Measurements from ENCODE around the gene SRGAP3. TPM values are rescaled to one million over a fixed set of nuclear protein-coding genes. Genes with fewer than 3 reads are reported as not detected.

The SRGAP3 gene
- total RNA-seq, 1 experiment from 2014 or later: 17.9 TPM

DNA sequence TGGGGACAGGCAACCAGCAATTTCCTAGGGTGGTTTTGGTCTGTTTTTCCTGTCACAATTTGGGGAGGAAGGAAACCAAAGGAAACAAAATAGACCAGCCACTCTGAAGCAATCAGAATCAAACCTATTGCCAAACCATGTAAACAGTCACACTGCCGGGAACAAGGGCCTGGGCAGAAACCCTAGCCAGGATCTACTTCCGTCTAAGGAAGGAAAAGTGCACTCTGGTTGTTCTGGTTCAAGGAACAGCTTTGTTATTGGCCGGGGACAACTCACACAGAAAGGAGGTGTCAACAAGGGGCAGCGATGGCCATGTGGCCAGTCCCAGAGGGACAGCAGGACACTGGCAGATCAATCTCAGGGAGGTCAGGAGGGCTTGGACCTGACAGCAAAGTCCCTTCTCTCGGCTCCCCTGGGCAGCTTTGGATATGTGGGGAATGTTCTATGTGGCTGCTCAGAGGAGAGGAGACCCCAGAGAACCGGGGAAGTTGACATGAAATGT, 268.6 kb downstream of the SRGAP3 start:
- peaks cover under 1% of the 10 kb centered on the region; the same call in 1 of the 2 replicates for H3K4me1 Mint-ChIP-seq
- H3K27me3 Mint-ChIP-seq (ENCODE audit: low read depth): peaks cover 13% of the 10 kb centered on the region
- POLR2A ChIA-PET: no interaction called here
- peaks cover 9% of the 10 kb centered on the region for H3K9me3 Mint-ChIP-seq
- H3K36me3 Mint-ChIP-seq: peaks cover 3% of the 10 kb centered on the region; the same call in 1 of the 2 replicates
- no peak for TF ChIP-seq SMAD3 (CRISPR knock-in tag; IDR thresholded peaks at IDR 0.05; ENCODE audit: borderline replicate concordance)
- no peak for TF ChIP-seq EMX1 (CRISPR knock-in tag; IDR thresholded peaks at IDR 0.05)
- TF ChIP-seq, protein P1, sequence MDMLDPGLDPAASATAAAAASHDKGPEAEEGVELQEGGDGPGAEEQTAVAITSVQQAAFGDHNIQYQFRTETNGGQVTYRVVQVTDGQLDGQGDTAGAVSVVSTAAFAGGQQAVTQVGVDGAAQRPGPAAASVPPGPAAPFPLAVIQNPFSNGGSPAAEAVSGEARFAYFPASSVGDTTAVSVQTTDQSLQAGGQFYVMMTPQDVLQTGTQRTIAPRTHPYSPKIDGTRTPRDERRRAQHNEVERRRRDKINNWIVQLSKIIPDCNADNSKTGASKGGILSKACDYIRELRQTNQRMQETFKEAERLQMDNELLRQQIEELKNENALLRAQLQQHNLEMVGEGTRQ (CRISPR knock-in tag; IDR thresholded peaks at IDR 0.05): no peak
- TF ChIP-seq, protein P2, sequence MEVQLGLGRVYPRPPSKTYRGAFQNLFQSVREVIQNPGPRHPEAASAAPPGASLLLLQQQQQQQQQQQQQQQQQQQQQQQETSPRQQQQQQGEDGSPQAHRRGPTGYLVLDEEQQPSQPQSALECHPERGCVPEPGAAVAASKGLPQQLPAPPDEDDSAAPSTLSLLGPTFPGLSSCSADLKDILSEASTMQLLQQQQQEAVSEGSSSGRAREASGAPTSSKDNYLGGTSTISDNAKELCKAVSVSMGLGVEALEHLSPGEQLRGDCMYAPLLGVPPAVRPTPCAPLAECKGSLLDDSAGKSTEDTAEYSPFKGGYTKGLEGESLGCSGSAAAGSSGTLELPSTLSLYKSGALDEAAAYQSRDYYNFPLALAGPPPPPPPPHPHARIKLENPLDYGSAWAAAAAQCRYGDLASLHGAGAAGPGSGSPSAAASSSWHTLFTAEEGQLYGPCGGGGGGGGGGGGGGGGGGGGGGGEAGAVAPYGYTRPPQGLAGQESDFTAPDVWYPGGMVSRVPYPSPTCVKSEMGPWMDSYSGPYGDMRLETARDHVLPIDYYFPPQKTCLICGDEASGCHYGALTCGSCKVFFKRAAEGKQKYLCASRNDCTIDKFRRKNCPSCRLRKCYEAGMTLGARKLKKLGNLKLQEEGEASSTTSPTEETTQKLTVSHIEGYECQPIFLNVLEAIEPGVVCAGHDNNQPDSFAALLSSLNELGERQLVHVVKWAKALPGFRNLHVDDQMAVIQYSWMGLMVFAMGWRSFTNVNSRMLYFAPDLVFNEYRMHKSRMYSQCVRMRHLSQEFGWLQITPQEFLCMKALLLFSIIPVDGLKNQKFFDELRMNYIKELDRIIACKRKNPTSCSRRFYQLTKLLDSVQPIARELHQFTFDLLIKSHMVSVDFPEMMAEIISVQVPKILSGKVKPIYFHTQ (CRISPR knock-in tag; IDR thresholded peaks at IDR 0.05): no peak
- no peak for TF ChIP-seq TEAD1 (CRISPR knock-in tag; IDR thresholded peaks at IDR 0.05)
- TF ChIP-seq, protein P3, sequence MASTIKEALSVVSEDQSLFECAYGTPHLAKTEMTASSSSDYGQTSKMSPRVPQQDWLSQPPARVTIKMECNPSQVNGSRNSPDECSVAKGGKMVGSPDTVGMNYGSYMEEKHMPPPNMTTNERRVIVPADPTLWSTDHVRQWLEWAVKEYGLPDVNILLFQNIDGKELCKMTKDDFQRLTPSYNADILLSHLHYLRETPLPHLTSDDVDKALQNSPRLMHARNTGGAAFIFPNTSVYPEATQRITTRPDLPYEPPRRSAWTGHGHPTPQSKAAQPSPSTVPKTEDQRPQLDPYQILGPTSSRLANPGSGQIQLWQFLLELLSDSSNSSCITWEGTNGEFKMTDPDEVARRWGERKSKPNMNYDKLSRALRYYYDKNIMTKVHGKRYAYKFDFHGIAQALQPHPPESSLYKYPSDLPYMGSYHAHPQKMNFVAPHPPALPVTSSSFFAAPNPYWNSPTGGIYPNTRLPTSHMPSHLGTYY (CRISPR knock-in tag; IDR thresholded peaks at IDR 0.05): no peak
- no peak for TF ChIP-seq ZNF423 (CRISPR knock-in tag; IDR thresholded peaks at IDR 0.05)
- TF ChIP-seq ATF1 (CRISPR knock-in tag; IDR thresholded peaks at IDR 0.05): no peak
- TF ChIP-seq HMGA2 (CRISPR knock-in tag; IDR thresholded peaks at IDR 0.05): no peak
- TF ChIP-seq, protein P4, sequence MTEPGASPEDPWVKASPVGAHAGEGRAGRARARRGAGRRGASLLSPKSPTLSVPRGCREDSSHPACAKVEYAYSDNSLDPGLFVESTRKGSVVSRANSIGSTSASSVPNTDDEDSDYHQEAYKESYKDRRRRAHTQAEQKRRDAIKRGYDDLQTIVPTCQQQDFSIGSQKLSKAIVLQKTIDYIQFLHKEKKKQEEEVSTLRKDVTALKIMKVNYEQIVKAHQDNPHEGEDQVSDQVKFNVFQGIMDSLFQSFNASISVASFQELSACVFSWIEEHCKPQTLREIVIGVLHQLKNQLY (CRISPR knock-in tag; IDR thresholded peaks at IDR 0.05): no peak
- TF ChIP-seq ELF4 (CRISPR knock-in tag; IDR thresholded peaks at IDR 0.05; ENCODE audit: low read depth): no peak
- TF ChIP-seq NR1H2 (CRISPR knock-in tag; IDR thresholded peaks at IDR 0.05): no peak
- TF ChIP-seq, protein P5, sequence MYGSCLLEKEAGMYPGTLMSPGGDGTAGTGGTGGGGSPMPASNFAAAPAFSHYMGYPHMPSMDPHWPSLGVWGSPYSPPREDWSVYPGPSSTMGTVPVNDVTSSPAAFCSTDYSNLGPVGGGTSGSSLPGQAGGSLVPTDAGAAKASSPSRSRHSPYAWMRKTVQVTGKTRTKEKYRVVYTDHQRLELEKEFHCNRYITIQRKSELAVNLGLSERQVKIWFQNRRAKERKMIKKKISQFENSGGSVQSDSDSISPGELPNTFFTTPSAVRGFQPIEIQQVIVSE (CRISPR knock-in tag; IDR thresholded peaks at IDR 0.05; ENCODE audit: borderline replicate concordance): no peak
- TF ChIP-seq, protein P6, sequence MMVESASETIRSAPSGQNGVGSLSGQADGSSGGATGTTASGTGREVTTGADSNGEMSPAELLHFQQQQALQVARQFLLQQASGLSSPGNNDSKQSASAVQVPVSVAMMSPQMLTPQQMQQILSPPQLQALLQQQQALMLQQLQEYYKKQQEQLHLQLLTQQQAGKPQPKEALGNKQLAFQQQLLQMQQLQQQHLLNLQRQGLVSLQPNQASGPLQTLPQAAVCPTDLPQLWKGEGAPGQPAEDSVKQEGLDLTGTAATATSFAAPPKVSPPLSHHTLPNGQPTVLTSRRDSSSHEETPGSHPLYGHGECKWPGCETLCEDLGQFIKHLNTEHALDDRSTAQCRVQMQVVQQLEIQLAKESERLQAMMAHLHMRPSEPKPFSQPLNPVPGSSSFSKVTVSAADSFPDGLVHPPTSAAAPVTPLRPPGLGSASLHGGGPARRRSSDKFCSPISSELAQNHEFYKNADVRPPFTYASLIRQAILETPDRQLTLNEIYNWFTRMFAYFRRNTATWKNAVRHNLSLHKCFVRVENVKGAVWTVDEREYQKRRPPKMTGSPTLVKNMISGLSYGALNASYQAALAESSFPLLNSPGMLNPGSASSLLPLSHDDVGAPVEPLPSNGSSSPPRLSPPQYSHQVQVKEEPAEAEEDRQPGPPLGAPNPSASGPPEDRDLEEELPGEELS (CRISPR knock-in tag; IDR thresholded peaks at IDR 0.05): no peak
- no peak for TF ChIP-seq ZNF232 (CRISPR knock-in tag; IDR thresholded peaks at IDR 0.05)
- ATAC-seq (no peak), DNase-seq (ENCODE audit: low spot score) (no peak)
- CTCF ChIA-PET: interaction anchor here (0.8 to 1.9 kb wide), 2 partner anchors 9 to 322 kb away, joined by 3 to 5 read pairs; no protein-coding TSS in a partner anchor
- H3K27ac Mint-ChIP-seq: no peak overlapping the region
- H3K4me3 Mint-ChIP-seq: no peak overlapping the region

DNA sequence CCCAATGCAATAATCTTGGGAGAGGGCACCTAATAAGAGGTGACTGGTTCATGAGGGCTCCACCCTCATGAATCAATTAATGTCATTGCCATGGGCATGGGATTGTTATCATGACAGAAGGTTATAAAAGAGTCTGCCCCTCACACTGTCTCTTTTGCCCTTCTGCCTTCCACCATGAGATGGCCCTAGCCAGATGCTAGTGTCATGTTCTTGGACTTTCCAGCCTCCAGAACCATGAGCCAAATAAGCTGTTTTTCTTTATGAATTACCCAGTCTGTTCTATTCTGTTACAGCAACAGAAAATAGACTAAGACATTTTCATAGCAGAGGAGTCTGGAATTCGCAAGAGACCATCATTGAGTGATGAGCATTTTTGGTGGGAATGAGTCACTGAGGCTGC, 270.2 kb downstream of the SRGAP3 start:
- peaks cover 5% of the 10 kb centered on the region; the same call in 1 of the 2 replicates for H3K4me1 Mint-ChIP-seq
- no peak overlapping the region for H3K4me3 Mint-ChIP-seq
- H3K9me3 Mint-ChIP-seq: peaks cover 9% of the 10 kb centered on the region
- H3K36me3 Mint-ChIP-seq: peaks cover 3% of the 10 kb centered on the region; the same call in 1 of the 2 replicates
- no peak overlapping the region for H3K27ac Mint-ChIP-seq
- ATAC-seq (no peak), DNase-seq (ENCODE audit: low spot score) (no peak)
- ChIA-PET POLR2A (no interaction called here), CTCF (interaction anchor here (1.9 to 8.7 kb wide), 2 partner anchors 8 to 323 kb away, joined by 5 to 92 read pairs; no protein-coding TSS in a partner anchor)
- peaks cover 13% of the 10 kb centered on the region for H3K27me3 Mint-ChIP-seq (ENCODE audit: low read depth)
- TF ChIP-seq SP1 (CRISPR knock-in tag; conservative IDR thresholded peaks at IDR 0.05): no peak
- no peak for TF ChIP-seq NR2C2 (CRISPR knock-in tag; IDR thresholded peaks at IDR 0.05)
- TF ChIP-seq GRHL2 (CRISPR knock-in tag; IDR thresholded peaks at IDR 0.05; ENCODE audit: insufficient replicate concordance, severe bottlenecking): no peak
- TF ChIP-seq, protein P7, sequence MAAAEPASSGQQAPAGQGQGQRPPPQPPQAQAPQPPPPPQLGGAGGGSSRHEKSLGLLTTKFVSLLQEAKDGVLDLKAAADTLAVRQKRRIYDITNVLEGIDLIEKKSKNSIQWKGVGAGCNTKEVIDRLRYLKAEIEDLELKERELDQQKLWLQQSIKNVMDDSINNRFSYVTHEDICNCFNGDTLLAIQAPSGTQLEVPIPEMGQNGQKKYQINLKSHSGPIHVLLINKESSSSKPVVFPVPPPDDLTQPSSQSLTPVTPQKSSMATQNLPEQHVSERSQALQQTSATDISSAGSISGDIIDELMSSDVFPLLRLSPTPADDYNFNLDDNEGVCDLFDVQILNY (CRISPR knock-in tag; IDR thresholded peaks at IDR 0.05): no peak
- no peak for TF ChIP-seq TEAD4 (CRISPR knock-in tag; IDR thresholded peaks at IDR 0.05)
- TF ChIP-seq TP53 (CRISPR knock-in tag; IDR thresholded peaks at IDR 0.05): no peak
- TF ChIP-seq NFE2L1 (CRISPR knock-in tag; IDR thresholded peaks at IDR 0.05): no peak
- TF ChIP-seq, protein P8, sequence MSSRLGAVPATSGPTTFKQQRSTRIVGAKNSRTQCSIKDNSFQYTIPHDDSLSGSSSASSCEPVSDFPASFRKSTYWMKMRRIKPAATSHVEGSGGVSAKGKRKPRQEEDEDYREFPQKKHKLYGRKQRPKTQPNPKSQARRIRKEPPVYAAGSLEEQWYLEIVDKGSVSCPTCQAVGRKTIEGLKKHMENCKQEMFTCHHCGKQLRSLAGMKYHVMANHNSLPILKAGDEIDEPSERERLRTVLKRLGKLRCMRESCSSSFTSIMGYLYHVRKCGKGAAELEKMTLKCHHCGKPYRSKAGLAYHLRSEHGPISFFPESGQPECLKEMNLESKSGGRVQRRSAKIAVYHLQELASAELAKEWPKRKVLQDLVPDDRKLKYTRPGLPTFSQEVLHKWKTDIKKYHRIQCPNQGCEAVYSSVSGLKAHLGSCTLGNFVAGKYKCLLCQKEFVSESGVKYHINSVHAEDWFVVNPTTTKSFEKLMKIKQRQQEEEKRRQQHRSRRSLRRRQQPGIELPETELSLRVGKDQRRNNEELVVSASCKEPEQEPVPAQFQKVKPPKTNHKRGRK (CRISPR knock-in tag; IDR thresholded peaks at IDR 0.05; ENCODE audit: borderline replicate concordance): no peak
- TF ChIP-seq, protein P5 (CRISPR knock-in tag; IDR thresholded peaks at IDR 0.05; ENCODE audit: borderline replicate concordance): no peak

All from WTC11 (cell line).